ENCODE data around the gene CCDC80.
A peak's percentile ranks its signal among the peaks of the same experiment; 100 is the strongest.
"Not testable (repeated sequence)": the region's sequence is repeated elsewhere in the genome, so short reads cannot be mapped to it uniquely, and the experiment has no call there.

CCDC80 gene

GRCh38 chr3:112640930-112641801, at the start of gene CCDC80:
TSS of gene CCDC80 (minus strand) at chr3:112641143. CDS start at chr3:112639905, 1,238 bp downstream.
- no peak for DNase-seq

- no peak for DNase-seq
These were observed 49.0 kb upstream of the CCDC80 start for GRCh38 chr3:112689989-112690388.

- DNase-seq, result no peak
These were observed 48.4 kb upstream of the CCDC80 start for GRCh38 chr3:112689385-112689784.

GRCh38 chr3:112688819-112689218, 47.9 kb upstream of the CCDC80 start:
- no peak for DNase-seq

GRCh38 chr3:112688085-112688769, 47.3 kb upstream of the CCDC80 start:
- no peak for DNase-seq

- DNase-seq, result no peak
These were observed 46.7 kb upstream of the CCDC80 start for GRCh38 chr3:112687616-112688015.

- DNase-seq, result no peak
These were observed 46.3 kb upstream of the CCDC80 start for GRCh38 chr3:112687211-112687610.

GRCh38 chr3:112685956-112686799, 45.2 kb upstream of the CCDC80 start:
- DNase-seq, result no peak

GRCh38 chr3:112685420-112685819, 44.5 kb upstream of the CCDC80 start:
- no peak for DNase-seq

GRCh38 chr3:112682361-112682760, 41.4 kb upstream of the CCDC80 start:
- DNase-seq, result no peak

GRCh38 chr3:112681822-112682325, 40.9 kb upstream of the CCDC80 start:
- no peak for DNase-seq

- peak; percentile 99 for DNase-seq
These were observed 35.8 kb upstream of the CCDC80 start for GRCh38 chr3:112676659-112677234.

- peak; percentile 26 for DNase-seq
These were observed 35.1 kb upstream of the CCDC80 start for GRCh38 chr3:112675943-112676535.

- DNase-seq, result no peak
These were observed 34.4 kb upstream of the CCDC80 start for GRCh38 chr3:112675349-112675748.

- DNase-seq, result peak; percentile 64
These were observed 32.0 kb upstream of the CCDC80 start for GRCh38 chr3:112672716-112673541.

GRCh38 chr3:112671930-112672715, 31.2 kb upstream of the CCDC80 start:
- DNase-seq, result peak; percentile 74

- peak; percentile 33 for DNase-seq
These were observed 29.9 kb upstream of the CCDC80 start for GRCh38 chr3:112670824-112671223.

- no peak for DNase-seq
These were observed 26.7 kb upstream of the CCDC80 start for GRCh38 chr3:112667599-112667998.

- DNase-seq, result not testable (repeated sequence)
These were observed 24.1 kb upstream of the CCDC80 start for GRCh38 chr3:112665009-112665408.

- no peak for DNase-seq
These were observed 15.1 kb upstream of the CCDC80 start for GRCh38 chr3:112656043-112656442.

Data from activated CD4-positive, alpha-beta T cell treated with anti-CD3 and anti-CD28 coated beads, Interleukin-10, Interleukin-2, amounts not matched to agents 100 ng/mL and 50 ng/mL, durations not matched to agents 16 hours and 8 hours (primary cell).